Measurements from ENCODE around the gene ARID1B. TPM values are rescaled to one million over a fixed set of nuclear protein-coding genes. Genes with fewer than 3 reads are reported as not detected.

The ARID1B gene
- total RNA-seq, 1 experiment from 2014 or later = 60.3 TPM

- Mint-ChIP-seq H3K27ac (peak overlapping the region; percentile 75), H3K36me3 (peaks cover 5% of the 10 kb centered on the region; the same call in 1 of the 2 replicates), H3K27me3 (ENCODE audit: low read depth) (no peaks in the 10 kb centered on the region), H3K4me3 (no peak overlapping the region), H3K9me3 (no peaks in the 10 kb centered on the region), H3K4me1 (peaks cover 69% of the 10 kb centered on the region)
- TF ChIP-seq ZNF121 (CRISPR knock-in tag; IDR thresholded peaks at IDR 0.05) = no peak
- no peak for TF ChIP-seq STAT6 (CRISPR knock-in tag; conservative IDR thresholded peaks at IDR 0.05; ENCODE audit: low read depth)
- TF ChIP-seq AR (CRISPR knock-in tag; IDR thresholded peaks at IDR 0.05) = no peak
- TF ChIP-seq PRRX2 (CRISPR knock-in tag; IDR thresholded peaks at IDR 0.05) = no peak
- DNase-seq (ENCODE audit: low spot score) = no peak
- POLR2A ChIA-PET = interaction anchor here (1.3 to 1.4 kb wide), 2 partner anchors 9 to 30 kb away, joined by 3 read pairs; no protein-coding TSS in a partner anchor
- CTCF ChIA-PET = interaction anchor here (0.7 to 4.0 kb wide), 7 partner anchors 9 to 81 kb away, joined by 3 to 24 read pairs (median 4); no protein-coding TSS in a partner anchor
- no peak for ATAC-seq
These were observed 156.9 kb downstream of the ARID1B start for GRCh38 chr6:156934069-156934460.

GRCh38 chr6:156935000-156935399 is 157.8 kb downstream of the ARID1B start:
- no peak for TF ChIP-seq ZNF396 (CRISPR knock-in tag; IDR thresholded peaks at IDR 0.05; ENCODE audit: borderline replicate concordance)
- TF ChIP-seq IRF1 (CRISPR knock-in tag; IDR thresholded peaks at IDR 0.05) = no peak
- no peak for TF ChIP-seq ZNF512 (CRISPR knock-in tag; IDR thresholded peaks at IDR 0.05; ENCODE audit: borderline replicate concordance)
- TF ChIP-seq AFF4 (CRISPR knock-in tag; IDR thresholded peaks at IDR 0.05; ENCODE audit: borderline replicate concordance) = no peak
- TF ChIP-seq ZNF232 (CRISPR knock-in tag; IDR thresholded peaks at IDR 0.05) = no peak
- no peak for TF ChIP-seq HMGXB4 (CRISPR knock-in tag; IDR thresholded peaks at IDR 0.05)
- TF ChIP-seq EMX1 (CRISPR knock-in tag; IDR thresholded peaks at IDR 0.05) = no peak
- no peak for TF ChIP-seq FOXJ3 (CRISPR knock-in tag; IDR thresholded peaks at IDR 0.05; ENCODE audit: borderline replicate concordance)
- TF ChIP-seq USF1 (CRISPR knock-in tag; IDR thresholded peaks at IDR 0.05) = no peak
- no peak for TF ChIP-seq ATF6 (CRISPR knock-in tag; IDR thresholded peaks at IDR 0.05)
- no peak for TF ChIP-seq SP1 (CRISPR knock-in tag; conservative IDR thresholded peaks at IDR 0.05)
- TF ChIP-seq ZNF138 (CRISPR knock-in tag; conservative IDR thresholded peaks at IDR 0.05) = no peak
- no peak for TF ChIP-seq ZNF121 (CRISPR knock-in tag; IDR thresholded peaks at IDR 0.05)
- no peak for TF ChIP-seq JUN (CRISPR knock-in tag; IDR thresholded peaks at IDR 0.05)
- TF ChIP-seq TEAD1 (CRISPR knock-in tag; IDR thresholded peaks at IDR 0.05) = no peak
- no peak for DNase-seq (ENCODE audit: low spot score)
- H3K4me3 Mint-ChIP-seq = no peak overlapping the region
- ChIA-PET CTCF (interaction anchor here (1.1 to 2.3 kb wide), 3 partner anchors 10 to 111 kb away, joined by 3 to 11 read pairs (median 3); no protein-coding TSS in a partner anchor), POLR2A (no interaction called here)
- peaks cover 5% of the 10 kb centered on the region; the same call in 1 of the 2 replicates for H3K36me3 Mint-ChIP-seq
- H3K27ac Mint-ChIP-seq = peak overlapping the region; percentile 57; the same call in 1 of the 2 replicates
- H3K27me3 Mint-ChIP-seq (ENCODE audit: low read depth) = no peaks in the 10 kb centered on the region
- no peak for ATAC-seq
- peaks cover 61% of the 10 kb centered on the region for H3K4me1 Mint-ChIP-seq
- no peaks in the 10 kb centered on the region for H3K9me3 Mint-ChIP-seq
